Ascending aorta (tissue), 2 donors: ENCODE measurements around the gene NPAS3. TPM values are rescaled to one million over a fixed set of nuclear protein-coding genes. Genes with fewer than 3 reads are reported as not detected.

Source experiments
- DNase-seq, 2 donors: peaks; one replicate each; pipeline ENCODE4 v3.0.0-alpha.2; 2019; ENCODE audit warnings: low spot score in 2 of 2
- H3K27ac ChIP-seq, 2 donors: fragments of 200-600 bp; sonication (generic); one replicate each; pipeline ENCODE4 v1.5.1; 2016 to 2017; ENCODE audit warnings: mild to moderate bottlenecking in 1 of 2
- H3K27me3 ChIP-seq: fragments of 200-600 bp; sonication (generic); one replicate; pipeline ENCODE4 v1.5.1; 2017
- H3K36me3 ChIP-seq, 2 donors: fragments of 200-600 bp; sonication (generic); one replicate each; pipeline ENCODE4 v1.5.1; 2016
- H3K4me1 ChIP-seq, 2 donors: fragments of 200-600 bp; sonication (generic); one replicate each; pipeline ENCODE4 v1.5.1; 2016 to 2017; ENCODE audit warnings: mild to moderate bottlenecking in 1 of 2
- H3K4me3 ChIP-seq, 2 donors: fragments of 200-600 bp; sonication (generic); one replicate each; pipeline ENCODE4 v1.5.1; 2016 to 2017; ENCODE audit warnings: mild to moderate bottlenecking in 1 of 2
- H3K9me3 ChIP-seq, 2 donors: fragments of 200-600 bp; sonication (generic); one replicate each; pipeline ENCODE4 v1.5.1; 2016
- CTCF ChIP-seq, 3 experiments: fragments of 200-600 bp in 2 of 3; fragments of 450-650 bp in 1 of 3; sonication (generic) in 2 of 3; IDR thresholded peaks; one replicate each; pipeline ENCODE4 v1.5.1; 2016 to 2019; ENCODE audit warnings: antibody characterized with exemption in 3 of 3, mild to moderate bottlenecking in 1 of 3, moderate library complexity in 1 of 3
- intact Hi-C: fragments of 100-400 bp; cut with DNase I; formaldehyde crosslinking; loops from one replicate; pipeline ENCODE4 v1.15.1; 2023
- total RNA-seq: library from RNA; depleted of rRNA; stranded (reverse); fragments of >200 nt; gene quantifications from one replicate; pipeline ENCODE4 v1.1.0, GENCODE V29; 2016

The NPAS3 gene
- total RNA-seq, 1 donor from 2014 or later = not detected

GRCh38 chr14:33685026-33685425 is 746.3 kb downstream of the NPAS3 start:
- H3K27me3 ChIP-seq = no peaks in the 10 kb centered on the region
- H3K4me3 ChIP-seq = no peak overlapping the region
- H3K27ac ChIP-seq = no peak overlapping the region
- no peak for TF ChIP-seq CTCF (IDR thresholded peaks at IDR 0.05)
- peaks cover 0 to 11% of the 10 kb centered on the region in 2 donors for H3K4me1 ChIP-seq
- no peaks in the 10 kb centered on the region for H3K36me3 ChIP-seq
- no peaks in the 10 kb centered on the region for H3K9me3 ChIP-seq
- no peak for DNase-seq
- intact Hi-C loops = no loop called here

GRCh38 chr14:33685698-33686097 is 747.0 kb downstream of the NPAS3 start:
- Histone ChIP-seq H3K36me3 (no peaks in the 10 kb centered on the region), H3K27me3 (no peaks in the 10 kb centered on the region), H3K27ac (no peak overlapping the region), H3K9me3 (no peaks in the 10 kb centered on the region), H3K4me1 (peaks cover 0 to 11% of the 10 kb centered on the region in 2 donors), H3K4me3 (no peak overlapping the region)
- intact Hi-C loops = no loop called here
- no peak for DNase-seq
- TF ChIP-seq CTCF (IDR thresholded peaks at IDR 0.05) = no peak

GRCh38 chr14:33686218-33686617 is 747.5 kb downstream of the NPAS3 start:
- H3K27me3 ChIP-seq = no peaks in the 10 kb centered on the region
- intact Hi-C loops = no loop called here
- H3K36me3 ChIP-seq = no peaks in the 10 kb centered on the region
- no peak overlapping the region for H3K4me3 ChIP-seq
- no peaks in the 10 kb centered on the region for H3K9me3 ChIP-seq
- no peak for TF ChIP-seq CTCF (IDR thresholded peaks at IDR 0.05)
- no peak overlapping the region for H3K27ac ChIP-seq
- no peak for DNase-seq
- H3K4me1 ChIP-seq = peaks cover 0 to 11% of the 10 kb centered on the region in 2 donors

GRCh38 chr14:33686856-33687255 is 748.2 kb downstream of the NPAS3 start:
- Histone ChIP-seq H3K9me3 (no peaks in the 10 kb centered on the region), H3K4me1 (peaks cover 0 to 11% of the 10 kb centered on the region in 2 donors), H3K27me3 (no peaks in the 10 kb centered on the region), H3K4me3 (no peak overlapping the region), H3K27ac (no peak overlapping the region), H3K36me3 (no peaks in the 10 kb centered on the region)
- no peak for TF ChIP-seq CTCF (IDR thresholded peaks at IDR 0.05)
- intact Hi-C loops = no loop called here
- no peak for DNase-seq

- H3K27me3 ChIP-seq = no peaks in the 10 kb centered on the region
- H3K4me1 ChIP-seq = peaks cover 0 to 7% of the 10 kb centered on the region in 2 donors
- DNase-seq = no peak
- no peak overlapping the region for H3K27ac ChIP-seq
- H3K36me3 ChIP-seq = no peaks in the 10 kb centered on the region
- TF ChIP-seq CTCF (IDR thresholded peaks at IDR 0.05) = no peak
- H3K4me3 ChIP-seq = no peak overlapping the region
- intact Hi-C loops = no loop called here
- no peaks in the 10 kb centered on the region for H3K9me3 ChIP-seq
These were observed 751.0 kb downstream of the NPAS3 start for GRCh38 chr14:33689680-33690079.

GRCh38 chr14:33691907-33692306 is 753.2 kb downstream of the NPAS3 start:
- no peaks in the 10 kb centered on the region for H3K27me3 ChIP-seq
- no peak for DNase-seq
- no peaks in the 10 kb centered on the region for H3K9me3 ChIP-seq
- H3K4me3 ChIP-seq = no peak overlapping the region
- no peaks in the 10 kb centered on the region for H3K36me3 ChIP-seq
- H3K4me1 ChIP-seq = peaks cover 0 to 4% of the 10 kb centered on the region in 2 donors
- intact Hi-C loops = no loop called here
- no peak for TF ChIP-seq CTCF (IDR thresholded peaks at IDR 0.05)
- no peak overlapping the region for H3K27ac ChIP-seq
